ENCODE data around the gene U2AF1L4.

U2AF1L4 gene

GRCh38 chr19:35745328-35746086 is at the start of gene U2AF1L4, which contains the start of gene PSENEN:
U2AF1L4 (minus strand) TSS chr19:35745418; CDS start chr19:35745391, 27 bp downstream.
PSENEN (plus strand) TSS chr19:35745651; CDS start chr19:35745931, 280 bp downstream.
- DNase-seq (ENCODE audit: low read depth): peak; percentile 99

- peak; percentile 18 for DNase-seq (ENCODE audit: low read depth)
Observed at GRCh38 chr19:35793381-35794165, 48.4 kb upstream of the U2AF1L4 start.

GRCh38 chr19:35792888-35793287 is 47.7 kb upstream of the U2AF1L4 start:
- no peak for DNase-seq (ENCODE audit: low read depth)

GRCh38 chr19:35792312-35792711 is 47.1 kb upstream of the U2AF1L4 start:
- DNase-seq (ENCODE audit: low read depth): no peak

GRCh38 chr19:35791814-35792279 is 46.6 kb upstream of the U2AF1L4 start:
- DNase-seq (ENCODE audit: low read depth): no peak

- no peak for DNase-seq (ENCODE audit: low read depth)
Observed at GRCh38 chr19:35790981-35791813, 46.0 kb upstream of the U2AF1L4 start.

- DNase-seq (ENCODE audit: low read depth): no peak
Observed at GRCh38 chr19:35789978-35790944, 45.0 kb upstream of the U2AF1L4 start.

GRCh38 chr19:35789195-35789977 is 44.2 kb upstream of the U2AF1L4 start:
- no peak for DNase-seq (ENCODE audit: low read depth)

- no peak for DNase-seq (ENCODE audit: low read depth)
Observed at GRCh38 chr19:35788205-35788960, 43.2 kb upstream of the U2AF1L4 start.

GRCh38 chr19:35787227-35787799 is 42.1 kb upstream of the U2AF1L4 start:
- no peak for DNase-seq (ENCODE audit: low read depth)

GRCh38 chr19:35786299-35787160 is 41.3 kb upstream of the U2AF1L4 start:
- DNase-seq (ENCODE audit: low read depth): no peak

- DNase-seq (ENCODE audit: low read depth): no peak
Observed at GRCh38 chr19:35785339-35785627, 40.1 kb upstream of the U2AF1L4 start.

GRCh38 chr19:35784503-35785338 is 39.5 kb upstream of the U2AF1L4 start:
- DNase-seq (ENCODE audit: low read depth): no peak

- no peak for DNase-seq (ENCODE audit: low read depth)
Observed at GRCh38 chr19:35783469-35784434, 38.5 kb upstream of the U2AF1L4 start.

GRCh38 chr19:35782589-35782988 is 37.4 kb upstream of the U2AF1L4 start:
- no peak for DNase-seq (ENCODE audit: low read depth)

GRCh38 chr19:35781650-35782049 is 36.4 kb upstream of the U2AF1L4 start:
- no peak for DNase-seq (ENCODE audit: low read depth)

Data from fibroblast of gingiva (primary cell).